Stimulated activated effector memory CD8-positive, alpha-beta T cell treated with anti-CD3 and anti-CD28 coated beads, Interleukin-12 subunit alpha, Interleukin-12 subunit beta, amount 100 ng/mL, for 72 hours (primary cell): ENCODE data around the gene SORL1-AS1.
A peak's percentile ranks its signal among the peaks of the same experiment; 100 is the strongest.

Experiments used
- ATAC-seq: fragments of 150-1000 bp; cut with Tn5 transposase; 2 replicates; pipeline ENCODE4 v1.10.0; 2021
- DNase-seq, 2 donors: peaks; one replicate each; pipeline ENCODE4 v3.0.0; 2021 to 2022; ENCODE audit warnings: low spot score in 2 of 2
- H3K27ac Mint-ChIP-seq: one replicate; pipeline ENCODE4 v1.8.0; 2022; ENCODE audit warnings: mild to moderate bottlenecking, mixed read lengths
- H3K36me3 Mint-ChIP-seq: one replicate; pipeline ENCODE4 v1.8.0; 2022; ENCODE audit warnings: mild to moderate bottlenecking, mixed read lengths
- H3K4me1 Mint-ChIP-seq: one replicate; pipeline ENCODE4 v1.8.0; 2022; ENCODE audit warnings: mixed read lengths
- H3K4me3 Mint-ChIP-seq: one replicate; pipeline ENCODE4 v1.8.0; 2022; ENCODE audit warnings: mild to moderate bottlenecking, mixed read lengths
- H3K9me3 Mint-ChIP-seq: one replicate; pipeline ENCODE4 v1.8.0; 2022; ENCODE audit warnings: mixed read lengths

SORL1-AS1 gene

GRCh38 chr11:121464352-121464946, 11.7 kb upstream of the SORL1-AS1 start:
- Mint-ChIP-seq H3K4me1 (peaks cover 96% of the 10 kb centered on the region), H3K9me3 (no peaks in the 10 kb centered on the region), H3K4me3 (peak overlapping the region; percentile 69), H3K36me3 (peaks cover 8% of the 10 kb centered on the region), H3K27ac (peak overlapping the region; percentile 90)
- ATAC-seq (peak; percentile 87), DNase-seq (peak; percentile 57 to 85)

DNA sequence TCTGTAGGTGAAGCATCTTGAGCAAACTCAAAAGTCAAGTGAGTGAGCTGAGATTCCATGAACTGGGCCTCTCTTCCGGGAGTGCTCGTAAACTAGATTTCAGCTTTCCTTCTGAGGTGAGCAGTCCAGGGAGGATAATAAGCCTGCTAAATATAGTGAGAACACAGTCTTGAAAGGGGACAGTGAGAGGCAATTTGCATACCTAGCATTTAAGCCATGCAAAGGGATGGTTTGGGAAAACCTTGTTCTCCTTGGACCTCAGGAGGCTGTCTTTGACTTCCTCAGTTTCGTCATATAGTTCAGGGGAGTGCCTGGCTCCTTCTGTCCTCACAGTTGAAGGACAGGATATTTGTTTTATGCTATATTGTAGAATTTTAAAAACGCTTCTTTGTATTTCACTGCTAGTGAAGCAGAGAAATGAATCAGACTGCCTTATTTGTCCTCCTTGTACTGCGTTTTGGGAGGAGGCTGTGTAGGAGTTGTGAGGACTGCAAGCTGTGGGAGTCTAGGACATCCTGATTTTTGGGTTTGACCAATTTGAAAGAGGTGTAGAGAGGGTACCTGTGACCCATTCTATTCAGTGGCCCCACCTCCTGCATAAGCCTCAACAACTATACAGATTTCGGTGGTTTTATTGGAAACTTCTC, 11.0 kb upstream of the SORL1-AS1 start:
- DNase-seq: no peak
- peak overlapping the region; percentile 90 for H3K27ac Mint-ChIP-seq
- peaks cover 6% of the 10 kb centered on the region for H3K36me3 Mint-ChIP-seq
- H3K4me3 Mint-ChIP-seq: peak overlapping the region; percentile 69
- H3K4me1 Mint-ChIP-seq: peaks cover 96% of the 10 kb centered on the region
- no peak for ATAC-seq
- no peaks in the 10 kb centered on the region for H3K9me3 Mint-ChIP-seq

- H3K36me3 Mint-ChIP-seq: no peaks in the 10 kb centered on the region
- no peak for ATAC-seq
- peaks cover 97% of the 10 kb centered on the region for H3K4me1 Mint-ChIP-seq
- peak overlapping the region; percentile 90 for H3K27ac Mint-ChIP-seq
- H3K9me3 Mint-ChIP-seq: no peaks in the 10 kb centered on the region
- peak overlapping the region; percentile 69 for H3K4me3 Mint-ChIP-seq
- no peak for DNase-seq
These were observed 9.1 kb upstream of the SORL1-AS1 start for GRCh38 chr11:121461843-121462242.

GRCh38 chr11:121460941-121461514, 8.3 kb upstream of the SORL1-AS1 start:
- Mint-ChIP-seq H3K9me3 (no peaks in the 10 kb centered on the region), H3K27ac (peak overlapping the region; percentile 90), H3K36me3 (no peaks in the 10 kb centered on the region), H3K4me1 (peaks cover 97% of the 10 kb centered on the region), H3K4me3 (peak overlapping the region; percentile 69)
- no peak for DNase-seq
- no peak for ATAC-seq

- Mint-ChIP-seq H3K27ac (peak overlapping the region; percentile 90), H3K4me3 (peak overlapping the region; percentile 25), H3K36me3 (no peaks in the 10 kb centered on the region), H3K9me3 (no peaks in the 10 kb centered on the region), H3K4me1 (peaks cover 97% of the 10 kb centered on the region)
- DNase-seq (no peak), ATAC-seq (no peak)
These were observed 6.7 kb upstream of the SORL1-AS1 start for GRCh38 chr11:121459413-121460017.

- peak overlapping the region; percentile 25 for H3K4me3 Mint-ChIP-seq
- H3K27ac Mint-ChIP-seq: peak overlapping the region; percentile 38
- H3K4me1 Mint-ChIP-seq: peaks cover 98% of the 10 kb centered on the region
- DNase-seq (no peak), ATAC-seq (no peak)
- H3K9me3 Mint-ChIP-seq: no peaks in the 10 kb centered on the region
- H3K36me3 Mint-ChIP-seq: peaks cover 5% of the 10 kb centered on the region
These were observed 5.8 kb upstream of the SORL1-AS1 start for GRCh38 chr11:121458551-121458950.

GRCh38 chr11:121456816-121457431, 4.2 kb upstream of the SORL1-AS1 start:
- Mint-ChIP-seq H3K36me3 (peaks cover 13% of the 10 kb centered on the region), H3K4me1 (peaks cover 93% of the 10 kb centered on the region), H3K9me3 (no peaks in the 10 kb centered on the region), H3K4me3 (peak overlapping the region; percentile 97), H3K27ac (peak overlapping the region; percentile 38)
- ATAC-seq (no peak), DNase-seq (no peak)

DNA sequence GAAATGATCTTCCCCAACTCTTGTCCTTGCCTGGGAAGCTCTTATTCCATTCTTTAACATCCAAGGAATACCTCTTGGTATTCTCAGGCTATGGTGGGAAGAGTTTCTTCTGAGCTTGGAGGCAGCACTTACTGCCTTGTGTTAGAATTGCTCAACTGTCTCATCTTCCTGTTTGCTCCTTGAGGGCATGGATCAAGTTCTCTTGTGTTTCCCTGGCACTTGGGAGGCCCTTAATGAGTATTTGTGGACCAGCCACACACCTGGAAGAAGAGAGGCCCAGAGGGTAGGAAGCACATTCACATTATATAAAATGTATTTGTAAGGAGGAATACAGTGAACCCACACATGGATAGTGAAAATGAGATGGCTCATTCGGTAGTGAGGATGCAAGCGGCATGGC, 3.4 kb upstream of the SORL1-AS1 start:
- Mint-ChIP-seq H3K9me3 (no peaks in the 10 kb centered on the region), H3K4me3 (peak overlapping the region; percentile 97), H3K36me3 (peaks cover 13% of the 10 kb centered on the region), H3K27ac (peak overlapping the region; percentile 38), H3K4me1 (peaks cover 89% of the 10 kb centered on the region)
- ATAC-seq (no peak), DNase-seq (no peak)

- Mint-ChIP-seq H3K36me3 (peaks cover 13% of the 10 kb centered on the region), H3K9me3 (no peaks in the 10 kb centered on the region), H3K4me3 (peak overlapping the region; percentile 97), H3K4me1 (peaks cover 89% of the 10 kb centered on the region), H3K27ac (peak overlapping the region; percentile 97)
- ATAC-seq (no peak), DNase-seq (no peak)
These were observed 2.3 kb upstream of the SORL1-AS1 start for GRCh38 chr11:121455115-121455514.

- Mint-ChIP-seq H3K4me3 (peak overlapping the region; percentile 97), H3K36me3 (peaks cover 13% of the 10 kb centered on the region), H3K4me1 (peaks cover 89% of the 10 kb centered on the region), H3K27ac (peak overlapping the region; percentile 97), H3K9me3 (no peaks in the 10 kb centered on the region)
- DNase-seq (no peak), ATAC-seq (no peak)
These were observed 977 bp upstream of the SORL1-AS1 start for GRCh38 chr11:121453589-121454299.

GRCh38 chr11:121451986-121452608, 670 bp downstream of the SORL1-AS1 start, which contains the start of gene SORL1:
Gene SORL1, plus strand, starts transcription at chr11:121452314. Its CDS starts 18 bp downstream, at chr11:121452332.
- Mint-ChIP-seq H3K4me3 (peak within 1 kb of the TSS; percentile 97), H3K27ac (peak within 1 kb of the TSS; percentile 97), H3K36me3 (peaks cover 13% of the 10 kb centered on the region), H3K9me3 (no peaks in the 10 kb centered on the region), H3K4me1 (peaks cover 87% of the 10 kb centered on the region)
- peak; percentile 82 for ATAC-seq
- peak; percentile 49 to 70 for DNase-seq

DNA sequence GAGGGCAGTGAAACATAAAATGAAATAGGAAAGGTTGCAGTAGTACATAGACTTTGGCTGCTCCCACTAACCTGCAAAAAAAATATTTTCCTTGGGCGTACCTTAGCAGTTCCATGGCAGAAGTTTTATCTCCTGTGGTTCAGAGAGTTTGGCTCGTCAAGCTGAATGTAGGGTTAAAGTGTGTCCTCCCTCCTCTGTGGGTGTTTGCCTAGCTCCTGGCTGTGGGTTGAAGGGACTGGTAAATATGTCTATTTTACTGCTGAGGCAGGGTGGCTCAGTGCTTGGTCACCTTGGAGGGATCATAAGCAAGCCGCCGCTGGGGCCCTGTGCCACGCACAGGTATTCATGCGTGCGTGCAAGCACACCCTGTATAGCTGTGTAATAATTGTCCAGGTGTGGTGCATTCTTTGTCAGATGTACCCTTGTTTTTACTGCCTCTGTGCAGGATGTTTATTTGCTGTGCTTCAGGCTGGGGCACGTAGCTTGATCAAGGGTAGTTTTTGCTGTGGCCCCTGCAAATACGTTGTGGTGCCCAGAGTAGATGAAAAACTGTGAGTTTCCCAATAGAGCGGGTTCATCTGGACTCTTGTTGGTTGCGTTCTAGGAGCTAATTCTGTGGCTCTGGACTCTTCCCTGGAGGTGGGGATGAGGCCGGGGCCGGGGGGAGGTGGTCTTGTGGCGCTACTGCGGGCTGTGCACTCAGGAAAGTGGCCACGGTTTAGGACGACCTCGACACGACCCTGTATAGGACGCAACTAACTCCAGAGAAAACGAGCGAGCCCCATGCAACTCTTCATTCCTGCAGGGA, 1.4 kb downstream of the SORL1-AS1 start:
- ATAC-seq: peak; percentile 33
- peaks cover 80% of the 10 kb centered on the region for H3K4me1 Mint-ChIP-seq
- peaks cover 13% of the 10 kb centered on the region for H3K36me3 Mint-ChIP-seq
- peak overlapping the region; percentile 97 for H3K4me3 Mint-ChIP-seq
- DNase-seq: no peak
- no peaks in the 10 kb centered on the region for H3K9me3 Mint-ChIP-seq
- peak overlapping the region; percentile 75 for H3K27ac Mint-ChIP-seq

GRCh38 chr11:121450401-121450800, 2.4 kb downstream of the SORL1-AS1 start:
- peak overlapping the region; percentile 75 for H3K27ac Mint-ChIP-seq
- no peaks in the 10 kb centered on the region for H3K9me3 Mint-ChIP-seq
- ATAC-seq (no peak), DNase-seq (no peak)
- peaks cover 13% of the 10 kb centered on the region for H3K36me3 Mint-ChIP-seq
- peaks cover 80% of the 10 kb centered on the region for H3K4me1 Mint-ChIP-seq
- peak overlapping the region; percentile 97 for H3K4me3 Mint-ChIP-seq

DNA sequence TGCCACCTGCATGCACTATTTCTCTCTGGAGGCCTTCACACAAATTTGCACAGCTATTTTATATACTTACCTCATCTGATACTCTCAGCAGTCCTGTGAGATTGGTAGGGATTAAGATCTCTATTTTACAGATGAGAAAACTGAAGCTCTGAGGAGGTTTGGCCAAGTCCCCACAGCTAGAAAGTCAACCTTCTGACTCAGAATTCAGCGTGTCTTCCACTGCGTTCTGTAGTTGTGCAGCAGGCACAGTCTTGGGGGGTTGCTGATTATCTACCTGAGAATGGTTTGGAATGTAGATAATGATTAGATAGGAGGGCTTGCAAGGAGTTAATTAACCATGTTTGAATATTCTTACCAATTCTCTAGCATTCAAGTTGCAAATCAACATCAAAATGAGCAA, 3.1 kb downstream of the SORL1-AS1 start:
- H3K4me3 Mint-ChIP-seq: peak overlapping the region; percentile 97
- H3K9me3 Mint-ChIP-seq: no peaks in the 10 kb centered on the region
- H3K4me1 Mint-ChIP-seq: peaks cover 74% of the 10 kb centered on the region
- no peak for ATAC-seq
- H3K27ac Mint-ChIP-seq: peak overlapping the region; percentile 75
- no peak for DNase-seq
- H3K36me3 Mint-ChIP-seq: peaks cover 13% of the 10 kb centered on the region
